ENCODE results near the gene TOM1. TPM values are rescaled to one million over a fixed set of nuclear protein-coding genes. Genes with fewer than 3 reads are reported as not detected.
A peak's percentile ranks its signal among the peaks of the same experiment; 100 is the strongest.

The TOM1 gene
- total RNA-seq, 2 experiments from 2014 or later: 13.9 to 14.5 TPM

DNA sequence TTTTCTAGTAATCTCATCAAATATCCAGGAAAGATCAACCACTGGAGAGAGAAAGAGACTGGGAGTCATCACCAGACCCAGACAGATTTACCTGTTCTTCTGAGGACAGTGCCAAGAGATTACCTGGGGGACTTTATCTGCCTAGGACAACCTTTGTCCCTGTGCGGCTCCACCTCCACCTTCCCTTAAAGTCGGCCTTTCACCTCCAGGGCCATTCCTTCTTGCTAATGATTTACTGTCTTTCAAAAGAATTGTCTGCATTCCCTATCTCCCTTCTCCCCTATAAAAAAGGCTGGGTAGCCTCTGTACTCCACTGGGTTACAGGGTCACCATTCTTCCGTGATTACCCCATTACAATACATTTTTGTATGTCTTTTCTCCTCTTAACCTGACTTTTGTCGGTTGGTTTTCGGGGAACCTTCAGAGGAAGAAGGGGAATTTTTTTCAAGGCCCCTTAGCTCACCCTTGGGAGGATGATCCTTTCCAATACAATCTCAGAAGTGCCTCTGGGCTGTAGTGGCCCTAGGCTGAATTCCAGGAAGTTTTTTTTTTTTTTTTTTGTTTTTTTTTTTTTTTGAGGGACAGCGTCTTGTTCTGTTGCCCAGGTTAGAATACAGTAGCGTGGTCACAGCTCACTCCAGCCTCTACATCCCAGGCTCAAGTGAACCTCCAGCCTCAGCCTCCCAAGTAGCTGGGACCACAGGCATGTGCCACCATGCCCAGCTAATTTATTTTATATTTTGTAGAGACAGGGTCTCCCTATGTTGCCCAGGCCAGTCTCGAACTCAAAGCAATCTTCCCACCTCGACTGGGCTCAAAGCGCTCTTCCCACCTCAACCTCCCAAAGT is 79.7 kb downstream of the TOM1 start:
- Mint-ChIP-seq H3K36me3 (no peaks in the 10 kb centered on the region), H3K27me3 (peaks cover 45% of the 10 kb centered on the region), H3K4me1 (peaks cover 18% of the 10 kb centered on the region), H3K4me3 (no peak overlapping the region), H3K27ac (no peak overlapping the region), H3K9me3 (no peaks in the 10 kb centered on the region)
- no peak for DNase-seq

DNA sequence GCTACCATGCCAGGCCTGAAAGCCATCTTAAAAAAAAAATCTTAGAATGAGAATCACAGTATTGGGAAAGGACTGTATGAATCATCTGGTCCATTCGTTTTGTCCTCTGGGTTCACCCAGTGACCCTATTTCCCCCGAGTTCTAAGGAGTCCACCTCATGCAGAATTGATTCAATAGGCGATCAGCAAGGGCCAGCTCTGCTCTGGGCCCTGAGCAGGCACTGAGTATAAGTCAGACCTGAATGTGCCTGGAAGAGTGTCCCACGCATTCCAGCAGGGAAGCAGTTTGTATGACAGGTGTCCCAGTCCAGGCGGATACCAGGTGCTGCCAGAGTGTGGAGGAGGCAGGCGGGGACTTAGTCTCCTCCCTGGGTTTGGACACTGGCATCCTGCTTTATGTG is 80.3 kb downstream of the TOM1 start:
- Mint-ChIP-seq H3K27ac (no peak overlapping the region), H3K9me3 (no peaks in the 10 kb centered on the region), H3K27me3 (peaks cover 50% of the 10 kb centered on the region), H3K36me3 (no peaks in the 10 kb centered on the region), H3K4me3 (no peak overlapping the region), H3K4me1 (peaks cover 18% of the 10 kb centered on the region)
- DNase-seq: no peak

DNA sequence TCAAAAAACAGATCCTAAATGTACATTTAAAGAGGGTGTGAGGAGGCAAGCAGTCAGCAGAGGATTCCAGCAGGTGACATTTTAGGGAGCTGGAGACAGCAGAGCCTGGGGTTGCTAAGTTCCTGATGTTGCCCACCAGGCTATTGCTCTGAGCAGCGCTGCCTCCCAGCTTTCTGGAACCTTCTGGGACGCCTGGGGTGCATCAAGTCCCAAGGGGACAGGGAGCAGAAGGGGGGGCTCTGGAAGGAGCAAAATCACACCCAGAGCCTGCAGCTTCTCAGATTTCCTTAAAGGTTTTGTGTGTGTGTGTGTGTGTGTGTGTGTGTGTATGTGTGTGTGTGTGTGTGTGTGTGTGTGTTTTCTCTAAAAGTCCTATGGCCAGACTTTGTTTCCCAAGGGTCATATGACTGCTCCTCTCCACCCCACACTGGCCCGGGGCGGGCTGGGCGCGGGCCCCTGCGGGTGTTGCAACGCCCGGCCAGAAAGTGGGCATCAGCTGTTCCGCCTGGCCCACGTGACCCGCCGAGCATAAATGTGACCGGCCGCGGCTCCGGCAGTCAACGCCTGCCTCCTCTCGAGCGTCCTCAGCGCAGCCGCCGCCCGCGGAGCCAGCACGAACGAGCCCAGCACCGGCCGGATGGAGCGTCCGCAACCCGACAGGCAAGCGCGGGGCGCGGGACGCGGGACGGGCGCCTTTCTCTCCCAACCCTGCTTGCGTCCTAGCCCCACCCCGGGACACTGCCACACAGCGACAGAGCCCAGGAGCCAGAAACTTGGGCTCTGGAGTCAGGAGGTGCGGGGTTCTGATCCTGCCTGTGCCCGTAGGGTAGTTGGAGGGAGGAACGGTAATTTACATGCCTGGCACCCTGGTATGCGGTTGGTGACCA is 81.1 kb downstream of the TOM1 start, which contains the start of gene HMOX1:
HMOX1 (plus strand) TSS at position 560 of the 887 bp plus-strand sequence; CDS start at position 638, 78 bp downstream.
- DNase-seq: peak; percentile 62
- Mint-ChIP-seq H3K27ac (no peak within 1 kb of the TSS), H3K36me3 (no peaks in the 10 kb centered on the region)

DNA sequence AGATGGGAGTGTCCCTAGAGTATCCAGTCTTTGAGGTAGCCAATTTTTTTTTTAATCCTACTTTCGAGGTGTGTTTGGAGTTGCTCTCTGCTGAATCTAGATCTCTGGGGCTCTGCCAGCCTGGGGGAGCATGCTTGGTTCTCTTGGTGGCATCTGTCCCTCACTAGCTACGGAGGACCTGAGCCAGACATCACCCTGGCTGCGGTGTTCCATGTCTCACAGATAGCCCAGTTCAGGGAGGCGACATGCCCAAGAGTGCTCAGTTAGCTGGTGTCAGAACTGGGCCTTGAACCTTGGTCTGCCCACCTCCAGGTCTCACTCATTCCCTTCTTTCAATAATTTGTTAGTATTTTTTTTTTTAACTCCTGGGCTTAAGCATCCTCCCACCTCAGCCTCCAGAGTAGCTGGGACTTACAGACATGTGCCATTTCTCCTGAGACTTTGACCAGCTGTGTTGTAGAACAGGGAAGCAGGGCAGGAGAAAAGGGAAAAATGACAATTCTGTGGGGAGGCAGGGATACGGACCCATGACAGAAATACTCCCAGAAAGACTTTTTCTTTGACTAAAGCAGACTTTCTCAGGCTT is 81.8 kb downstream of the TOM1 start:
- H3K27ac Mint-ChIP-seq: no peak overlapping the region
- peak overlapping the region; percentile 37 for H3K4me3 Mint-ChIP-seq
- no peaks in the 10 kb centered on the region for H3K36me3 Mint-ChIP-seq
- DNase-seq: no peak
- peaks cover 57% of the 10 kb centered on the region for H3K27me3 Mint-ChIP-seq
- no peaks in the 10 kb centered on the region for H3K9me3 Mint-ChIP-seq
- H3K4me1 Mint-ChIP-seq: peaks cover 18% of the 10 kb centered on the region

More for the DNA sequence above, 81.1 kb downstream of the TOM1 start, which contains the start of gene HMOX1:
- H3K9me3 Mint-ChIP-seq: no peaks in the 10 kb centered on the region
- peak within 1 kb of the TSS; percentile 37 for H3K4me3 Mint-ChIP-seq
- H3K4me1 Mint-ChIP-seq: peaks cover 18% of the 10 kb centered on the region
- H3K27me3 Mint-ChIP-seq: peaks cover 54% of the 10 kb centered on the region

GRCh38 chr22:35383679-35384071 is 84.0 kb downstream of the TOM1 start:
- no peak for DNase-seq
- Mint-ChIP-seq H3K36me3 (no peaks in the 10 kb centered on the region), H3K4me3 (no peak overlapping the region), H3K27me3 (peaks cover 60% of the 10 kb centered on the region), H3K9me3 (no peaks in the 10 kb centered on the region), H3K4me1 (peaks cover 6% of the 10 kb centered on the region), H3K27ac (no peak overlapping the region)

GRCh38 chr22:35384527-35384926 is 84.8 kb downstream of the TOM1 start:
- H3K36me3 Mint-ChIP-seq: no peaks in the 10 kb centered on the region
- H3K27ac Mint-ChIP-seq: no peak overlapping the region
- peaks cover 6% of the 10 kb centered on the region for H3K4me1 Mint-ChIP-seq
- no peak overlapping the region for H3K4me3 Mint-ChIP-seq
- H3K27me3 Mint-ChIP-seq: peaks cover 66% of the 10 kb centered on the region
- DNase-seq: no peak
- H3K9me3 Mint-ChIP-seq: no peaks in the 10 kb centered on the region

DNA sequence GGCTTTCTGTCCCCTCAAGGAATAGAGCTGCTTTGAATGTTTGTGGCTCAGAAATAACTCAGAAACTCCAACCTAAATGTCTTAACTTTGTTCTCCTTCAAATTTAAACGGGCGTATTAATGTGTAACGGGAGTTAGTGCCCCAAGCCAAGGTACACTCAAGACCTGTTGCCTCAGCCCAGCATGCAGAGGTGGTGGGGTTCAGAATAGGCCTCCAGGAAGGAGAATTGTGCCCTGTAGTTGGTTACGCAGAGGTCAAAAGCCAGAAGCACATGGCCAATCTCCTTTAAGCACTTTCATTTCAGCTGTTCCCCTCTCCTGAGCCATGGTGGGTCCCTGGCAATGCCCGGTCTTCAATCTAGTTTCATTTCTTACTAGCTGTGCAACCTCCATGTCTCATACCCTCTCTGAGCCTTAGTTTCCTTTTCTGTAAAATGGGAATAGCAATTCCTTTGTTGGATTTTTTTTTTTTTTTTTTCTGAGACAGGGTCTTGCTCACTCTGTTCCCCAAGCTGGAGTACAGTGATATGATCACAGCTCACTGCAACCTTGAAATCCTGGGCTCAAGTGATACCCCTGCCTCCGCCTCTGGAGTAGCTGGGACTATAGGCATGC is 85.4 kb downstream of the TOM1 start:
- Mint-ChIP-seq H3K36me3 (no peaks in the 10 kb centered on the region), H3K27ac (no peak overlapping the region), H3K4me1 (peaks cover 6% of the 10 kb centered on the region), H3K9me3 (no peaks in the 10 kb centered on the region), H3K4me3 (no peak overlapping the region), H3K27me3 (peaks cover 67% of the 10 kb centered on the region)
- no peak for DNase-seq

GRCh38 chr22:35386670-35387288 is 87.1 kb downstream of the TOM1 start:
- H3K27ac Mint-ChIP-seq: no peak overlapping the region
- H3K4me1 Mint-ChIP-seq: peaks cover under 1% of the 10 kb centered on the region
- H3K4me3 Mint-ChIP-seq: no peak overlapping the region
- no peaks in the 10 kb centered on the region for H3K9me3 Mint-ChIP-seq
- H3K27me3 Mint-ChIP-seq: peaks cover 53% of the 10 kb centered on the region
- H3K36me3 Mint-ChIP-seq: no peaks in the 10 kb centered on the region
- DNase-seq: no peak

GRCh38 chr22:35390933-35391332 is 91.2 kb downstream of the TOM1 start:
- H3K4me1 Mint-ChIP-seq: no peaks in the 10 kb centered on the region
- H3K27me3 Mint-ChIP-seq: peaks cover 17% of the 10 kb centered on the region
- no peaks in the 10 kb centered on the region for H3K36me3 Mint-ChIP-seq
- no peak overlapping the region for H3K27ac Mint-ChIP-seq
- no peak overlapping the region for H3K4me3 Mint-ChIP-seq
- H3K9me3 Mint-ChIP-seq: no peaks in the 10 kb centered on the region
- no peak for DNase-seq

DNA sequence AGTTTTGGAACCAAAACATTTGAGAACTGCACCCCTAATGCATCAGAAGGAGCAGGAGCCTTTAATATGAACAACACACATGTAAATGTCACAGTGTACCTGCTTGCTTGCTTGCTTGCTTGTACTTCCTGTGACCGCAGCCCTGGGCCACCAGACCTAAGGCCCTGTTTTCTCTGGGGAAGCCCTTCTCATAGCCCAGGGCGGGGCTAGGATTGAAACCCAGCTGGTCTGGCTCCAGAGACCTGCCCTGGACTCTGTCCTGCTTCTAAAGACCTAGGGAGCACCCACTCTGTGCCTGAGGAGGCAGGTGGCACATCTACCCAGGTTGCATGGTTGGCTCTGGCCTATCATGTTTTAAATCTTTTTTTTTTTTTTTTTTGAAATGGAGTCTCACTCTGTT is 92.7 kb downstream of the TOM1 start:
- no peaks in the 10 kb centered on the region for H3K9me3 Mint-ChIP-seq
- H3K36me3 Mint-ChIP-seq: no peaks in the 10 kb centered on the region
- H3K27ac Mint-ChIP-seq: no peak overlapping the region
- H3K27me3 Mint-ChIP-seq: peaks cover 13% of the 10 kb centered on the region
- no peaks in the 10 kb centered on the region for H3K4me1 Mint-ChIP-seq
- H3K4me3 Mint-ChIP-seq: no peak overlapping the region
- DNase-seq: no peak

GRCh38 chr22:35393116-35394010 is 93.7 kb downstream of the TOM1 start:
- H3K27me3 Mint-ChIP-seq: peaks cover 11% of the 10 kb centered on the region
- DNase-seq: no peak
- H3K4me1 Mint-ChIP-seq: no peaks in the 10 kb centered on the region
- H3K36me3 Mint-ChIP-seq: no peaks in the 10 kb centered on the region
- H3K9me3 Mint-ChIP-seq: no peaks in the 10 kb centered on the region
- H3K4me3 Mint-ChIP-seq: no peak overlapping the region
- no peak overlapping the region for H3K27ac Mint-ChIP-seq

- no peaks in the 10 kb centered on the region for H3K9me3 Mint-ChIP-seq
- no peak for DNase-seq
- no peaks in the 10 kb centered on the region for H3K36me3 Mint-ChIP-seq
- no peak overlapping the region for H3K4me3 Mint-ChIP-seq
- H3K27me3 Mint-ChIP-seq: peaks cover 9% of the 10 kb centered on the region
- H3K4me1 Mint-ChIP-seq: peaks cover 3% of the 10 kb centered on the region
- H3K27ac Mint-ChIP-seq: no peak overlapping the region
These were observed 94.3 kb downstream of the TOM1 start for GRCh38 chr22:35394011-35394312.

GRCh38 chr22:35394810-35395563 is 95.3 kb downstream of the TOM1 start:
- H3K27ac Mint-ChIP-seq: no peak overlapping the region
- H3K4me1 Mint-ChIP-seq: peaks cover 9% of the 10 kb centered on the region
- H3K36me3 Mint-ChIP-seq: peaks cover 7% of the 10 kb centered on the region
- peaks cover under 1% of the 10 kb centered on the region for H3K27me3 Mint-ChIP-seq
- no peak for DNase-seq
- H3K4me3 Mint-ChIP-seq: no peak overlapping the region
- no peaks in the 10 kb centered on the region for H3K9me3 Mint-ChIP-seq

All from activated naive CD8-positive, alpha-beta T cell treated with anti-CD3 and anti-CD28 coated beads for 36 hours (primary cell).